Measurements from ENCODE around the gene TTC7B.

Gene TTC7B

GRCh38 chr14:90819734-90820393 is 3.6 kb upstream of the TTC7B start:
- no peak for DNase-seq (ENCODE audit: low read depth)
- no peak for TF ChIP-seq CTCF (IDR thresholded peaks at IDR 0.05; ENCODE audit: low read depth, low read length, missing control alignments)

GRCh38 chr14:90818715-90819114 is 2.5 kb upstream of the TTC7B start:
- H3K4me3 ChIP-seq (ENCODE audit: low read depth, low read length): no peak overlapping the region
- no peak for TF ChIP-seq CTCF (IDR thresholded peaks at IDR 0.05; ENCODE audit: low read depth, low read length, missing control alignments)
- DNase-seq (ENCODE audit: low read depth): no peak

More at GRCh38 chr14:90819734-90820393, 3.6 kb upstream of the TTC7B start:
- H3K4me3 ChIP-seq (ENCODE audit: low read depth, low read length): no peak overlapping the region

- DNase-seq (ENCODE audit: low read depth): no peak
- no peak overlapping the region for H3K4me3 ChIP-seq (ENCODE audit: low read depth, low read length)
- TF ChIP-seq CTCF (IDR thresholded peaks at IDR 0.05; ENCODE audit: low read depth, low read length, missing control alignments): no peak
These were observed 629 bp upstream of the TTC7B start for GRCh38 chr14:90816681-90817436.

GRCh38 chr14:90815572-90815821 is 733 bp downstream of the TTC7B start:
- DNase-seq (ENCODE audit: low read depth): no peak
- no peak for TF ChIP-seq CTCF (IDR thresholded peaks at IDR 0.05; ENCODE audit: low read depth, low read length, missing control alignments)
- no peak overlapping the region for H3K4me3 ChIP-seq (ENCODE audit: low read depth, low read length)

GRCh38 chr14:90814806-90815571 is 1.2 kb downstream of the TTC7B start:
- no peak overlapping the region for H3K4me3 ChIP-seq (ENCODE audit: low read depth, low read length)
- DNase-seq (ENCODE audit: low read depth): no peak
- no peak for TF ChIP-seq CTCF (IDR thresholded peaks at IDR 0.05; ENCODE audit: low read depth, low read length, missing control alignments)

GRCh38 chr14:90813442-90813841 is 2.8 kb downstream of the TTC7B start:
- DNase-seq (ENCODE audit: low read depth): no peak
- no peak for TF ChIP-seq CTCF (IDR thresholded peaks at IDR 0.05; ENCODE audit: low read depth, low read length, missing control alignments)
- H3K4me3 ChIP-seq (ENCODE audit: low read depth, low read length): no peak overlapping the region

Measured in GM12864 (cell line).